A549 (cell line): ENCODE data around the gene GFRAL.

Source experiments
- BHLHE40 ChIP-seq: IDR thresholded peaks from 2 replicates; pipeline ENCODE4 v1.6.1; 2012; ENCODE audit warnings: low read depth, low read length, inconsistent platforms
- MAX ChIP-seq: IDR thresholded peaks from 2 replicates; pipeline ENCODE4 v1.6.1; 2012

GRCh38 chr6:55293116-55293515, 34.2 kb upstream of the GFRAL start:
- TF ChIP-seq MAX = no peak
- TF ChIP-seq BHLHE40 = no peak
